GM13976 (cell line): ENCODE data around the gene CAPZB.

Experiments
- DNase-seq: peaks from one replicate; pipeline ENCODE4 v3.0.0; 2012; ENCODE audit warnings: low spot score
- CTCF ChIP-seq: IDR thresholded peaks from 2 replicates; pipeline ENCODE4 v1.5.1; 2012; ENCODE audit warnings: borderline replicate concordance, mild to moderate bottlenecking; ENCODE audit not compliant: insufficient read depth; ENCODE audit errors: extremely low read depth, missing control alignments, control extremely low read depth
- in situ Hi-C: fragments of 300-500 bp; cut with MboI; formaldehyde crosslinking; loops from one replicate; pipeline ENCODE4 v1.12.0; 2022; ENCODE audit warnings: low sequenced_read_pairs, mixed read lengths, inconsistent platforms; ENCODE audit not compliant: unreplicated experiment

Gene CAPZB

GRCh38 chr1:19349999-19350398, 135.3 kb downstream of the CAPZB start:
- TF ChIP-seq CTCF = no peak
- DNase-seq = no peak
- in situ Hi-C loops = no loop called here

- in situ Hi-C loops = no loop called here
- DNase-seq = no peak
- no peak for TF ChIP-seq CTCF
Measured at GRCh38 chr1:19348441-19349198, 136.7 kb downstream of the CAPZB start.

GRCh38 chr1:19347533-19348172, 137.7 kb downstream of the CAPZB start:
- TF ChIP-seq CTCF = no peak
- DNase-seq = no peak
- in situ Hi-C loops = no loop called here

GRCh38 chr1:19346026-19346425, 139.3 kb downstream of the CAPZB start:
- DNase-seq = no peak
- in situ Hi-C loops = no loop called here
- TF ChIP-seq CTCF = no peak

GRCh38 chr1:19345391-19345790, 139.9 kb downstream of the CAPZB start:
- in situ Hi-C loops = no loop called here
- TF ChIP-seq CTCF = no peak
- no peak for DNase-seq

GRCh38 chr1:19344831-19345230, 140.5 kb downstream of the CAPZB start:
- in situ Hi-C loops = no loop called here

More at GRCh38 chr1:19344831-19345230, 140.5 kb downstream of the CAPZB start:
- TF ChIP-seq CTCF = no peak
- no peak for DNase-seq
